ENCODE measurements around the gene RBM39.
"Not testable (repeated sequence)": the region's sequence is repeated elsewhere in the genome, so short reads cannot be mapped to it uniquely, and the experiment has no call there.

Gene RBM39

DNA sequence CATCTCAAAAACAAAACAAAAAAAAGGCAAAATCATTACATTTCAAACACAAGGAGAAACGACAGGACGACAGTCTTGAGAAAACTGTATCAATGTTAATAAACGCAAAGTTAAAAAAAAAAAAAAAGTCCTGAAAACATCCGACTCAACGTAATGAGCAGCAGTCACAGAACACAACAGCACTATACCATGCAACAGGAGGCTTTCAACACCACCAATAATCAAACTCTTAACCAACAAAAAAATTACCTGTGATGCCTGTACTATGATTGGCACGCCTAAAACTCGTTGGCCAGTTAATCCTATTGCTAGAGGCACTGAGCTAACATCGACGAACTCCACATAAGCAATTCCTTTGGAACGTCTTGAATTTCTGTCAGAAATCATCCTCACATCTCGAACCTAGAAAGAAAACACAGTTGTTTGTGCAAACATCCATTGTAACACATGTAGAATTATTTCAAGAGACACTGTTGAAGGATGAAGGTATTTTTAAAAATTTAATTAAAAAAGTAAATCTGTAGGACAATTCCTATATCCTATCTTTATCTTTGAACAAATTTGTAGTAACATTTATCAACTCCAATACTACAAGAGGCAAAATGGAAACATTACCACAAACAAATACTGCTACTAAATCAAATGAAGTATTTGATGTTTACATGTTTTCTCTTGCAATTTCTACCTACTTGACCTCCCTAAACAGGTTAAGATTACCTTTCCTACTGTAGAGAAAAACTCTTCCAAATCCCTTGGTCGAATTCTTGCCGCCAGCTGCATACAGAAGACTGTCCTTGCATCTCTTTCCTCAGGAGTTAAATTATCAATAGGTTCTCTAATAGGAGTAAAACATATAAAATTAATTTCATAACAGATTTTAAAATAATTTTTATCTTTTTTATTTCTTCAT lies 17.5 kb downstream of the RBM39 start:
- DNase-seq, result no peak

DNA sequence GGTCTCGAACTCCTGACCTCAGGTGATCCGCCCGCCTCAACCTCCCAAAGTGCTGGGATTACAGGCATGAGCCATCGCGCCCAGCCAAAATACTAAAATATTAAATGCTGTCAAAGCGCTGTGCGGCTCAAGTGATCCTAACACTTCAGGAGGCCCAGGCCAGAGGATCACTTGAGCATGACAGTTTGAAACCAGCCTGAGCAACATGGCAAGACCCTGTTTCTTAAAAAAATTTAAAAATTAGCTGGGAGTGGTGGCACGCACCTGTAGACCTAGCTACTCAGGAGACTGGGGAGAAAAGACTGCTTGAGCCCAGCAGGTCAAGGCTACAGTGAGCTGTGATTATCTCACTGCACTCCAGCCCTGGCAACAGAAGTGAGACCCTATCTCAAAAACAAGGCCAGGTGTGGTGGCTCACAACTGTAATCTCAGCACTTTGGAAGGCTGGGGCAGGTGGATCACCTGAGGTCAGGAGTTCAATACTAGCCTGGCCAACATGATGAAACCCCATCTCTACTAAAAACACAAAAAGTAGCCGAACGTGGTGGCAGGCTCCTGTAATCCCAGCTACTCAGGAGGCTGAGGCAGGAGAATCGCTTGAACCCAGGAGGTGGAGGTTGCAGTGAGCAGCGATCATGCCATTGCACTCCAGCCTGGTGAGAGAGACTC lies 18.3 kb downstream of the RBM39 start:
- not testable (repeated sequence) for DNase-seq

DNA sequence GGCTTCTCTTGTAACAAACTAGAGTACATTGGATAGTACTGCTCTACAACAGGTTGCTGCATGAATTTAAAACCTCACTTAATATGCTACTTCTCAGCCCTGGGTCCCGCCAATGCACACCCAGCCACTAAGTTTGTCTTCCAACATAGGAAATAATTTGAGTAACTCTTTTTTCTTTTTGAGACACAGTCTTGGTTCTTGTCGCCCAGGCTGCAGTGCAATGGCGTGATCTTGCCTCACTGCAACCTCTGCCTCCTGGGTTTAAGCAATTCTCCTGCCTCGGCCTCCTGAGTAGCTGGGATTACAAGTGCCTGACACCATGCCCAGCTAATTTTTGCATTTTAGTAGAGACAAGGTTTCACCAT lies 18.8 kb downstream of the RBM39 start:
- not testable (repeated sequence) for DNase-seq

DNA sequence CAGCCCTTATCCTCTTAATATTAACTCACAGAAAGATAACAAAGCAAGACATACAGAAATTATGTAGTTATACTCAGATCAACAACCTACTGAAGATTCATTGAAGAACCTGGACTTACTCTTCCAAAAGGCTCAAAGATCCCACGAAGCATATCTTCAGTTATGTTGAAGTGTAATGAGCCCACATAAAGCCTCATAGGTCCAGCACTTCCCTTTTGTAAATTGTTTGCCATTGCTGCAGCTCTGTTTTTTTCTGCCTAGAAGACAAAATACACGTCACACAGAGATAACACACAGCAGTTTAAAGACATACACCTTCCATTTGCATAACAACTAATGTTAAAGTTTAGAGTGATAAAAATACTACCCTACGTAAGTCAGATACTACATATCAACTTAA lies 20.4 kb downstream of the RBM39 start:
- no peak for DNase-seq

DNA sequence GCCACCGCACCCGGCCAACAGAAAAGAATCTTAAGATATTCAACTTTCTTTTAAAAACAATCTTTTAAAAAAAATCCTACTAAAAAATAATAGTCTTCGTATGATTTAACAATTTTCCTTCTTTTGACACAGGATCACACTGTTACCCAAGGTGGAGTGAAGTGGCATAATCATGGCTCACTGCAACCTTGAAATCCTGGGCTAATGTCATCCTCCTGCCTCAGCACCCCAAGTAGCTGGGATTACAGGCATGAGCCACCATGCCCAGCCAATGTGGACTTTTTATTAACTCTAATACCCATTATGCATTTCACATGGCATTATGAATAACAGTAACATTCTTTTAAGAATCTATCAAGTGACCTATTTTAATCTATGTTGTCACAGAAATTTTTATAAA lies 20.8 kb downstream of the RBM39 start:
- DNase-seq, result no peak

DNA sequence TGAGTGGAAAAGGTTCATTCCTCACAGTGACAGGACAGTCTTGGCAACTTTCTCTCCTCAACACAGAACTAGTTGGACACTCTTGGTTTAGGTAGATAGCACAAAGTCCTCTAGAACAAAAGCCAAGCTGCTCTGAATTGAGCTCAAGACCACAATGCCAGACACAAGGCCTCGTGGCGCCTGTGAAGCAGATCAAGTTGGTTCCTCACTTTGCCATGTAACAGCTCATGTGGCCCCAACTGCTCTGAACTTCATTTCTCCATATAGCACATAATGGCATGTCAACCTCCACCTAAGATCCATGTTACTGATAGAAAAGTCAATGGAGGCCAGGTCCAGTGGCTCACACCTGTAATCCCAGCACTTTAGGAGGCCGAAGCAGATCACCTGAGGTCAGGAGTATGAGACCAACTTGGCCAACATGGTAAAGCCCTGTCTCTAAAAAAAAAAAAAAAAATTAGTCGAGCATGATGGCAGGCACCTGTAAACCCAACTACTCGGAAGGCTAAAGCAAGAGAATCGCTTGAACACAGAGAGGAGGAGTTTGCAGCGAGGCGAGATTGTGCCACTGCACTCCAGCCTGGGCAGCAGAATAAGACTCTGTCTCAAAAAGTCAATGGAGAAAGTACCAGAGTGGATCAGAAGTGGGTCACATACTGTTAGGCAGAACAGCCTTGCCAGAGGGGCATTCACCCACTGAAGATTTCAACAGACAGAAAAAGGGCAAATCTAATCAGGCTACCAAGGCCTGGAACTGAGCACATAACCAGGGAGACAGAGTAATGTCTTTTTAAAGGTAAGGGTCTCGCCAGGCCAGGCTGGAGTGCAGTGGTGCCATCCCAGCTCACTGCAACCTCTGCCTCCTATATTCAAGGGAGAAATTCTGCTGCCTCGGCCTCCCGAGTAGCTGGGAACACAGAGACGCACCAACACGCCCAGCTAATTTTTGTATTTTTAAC lies 21.6 kb downstream of the RBM39 start:
- DNase-seq, result no peak

DNA sequence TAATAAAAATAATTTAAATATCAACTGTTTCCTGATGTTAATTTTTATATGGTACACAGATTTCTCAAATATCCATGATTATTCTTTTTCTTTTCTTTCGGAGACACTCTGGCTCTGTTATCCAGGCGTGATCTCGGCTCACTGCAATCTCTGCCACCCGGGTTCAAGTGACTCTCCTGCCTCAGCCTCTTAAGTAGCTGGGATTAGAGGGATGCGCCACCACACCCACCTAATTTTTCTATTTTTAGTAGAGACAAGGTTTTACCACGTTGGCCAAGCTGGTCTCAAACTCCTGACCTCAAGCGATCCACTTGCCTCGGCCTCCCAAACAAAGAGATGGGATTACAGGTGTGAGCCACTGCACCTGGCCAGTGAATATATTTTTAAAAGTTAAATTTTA lies 22.3 kb downstream of the RBM39 start:
- no peak for DNase-seq

DNA sequence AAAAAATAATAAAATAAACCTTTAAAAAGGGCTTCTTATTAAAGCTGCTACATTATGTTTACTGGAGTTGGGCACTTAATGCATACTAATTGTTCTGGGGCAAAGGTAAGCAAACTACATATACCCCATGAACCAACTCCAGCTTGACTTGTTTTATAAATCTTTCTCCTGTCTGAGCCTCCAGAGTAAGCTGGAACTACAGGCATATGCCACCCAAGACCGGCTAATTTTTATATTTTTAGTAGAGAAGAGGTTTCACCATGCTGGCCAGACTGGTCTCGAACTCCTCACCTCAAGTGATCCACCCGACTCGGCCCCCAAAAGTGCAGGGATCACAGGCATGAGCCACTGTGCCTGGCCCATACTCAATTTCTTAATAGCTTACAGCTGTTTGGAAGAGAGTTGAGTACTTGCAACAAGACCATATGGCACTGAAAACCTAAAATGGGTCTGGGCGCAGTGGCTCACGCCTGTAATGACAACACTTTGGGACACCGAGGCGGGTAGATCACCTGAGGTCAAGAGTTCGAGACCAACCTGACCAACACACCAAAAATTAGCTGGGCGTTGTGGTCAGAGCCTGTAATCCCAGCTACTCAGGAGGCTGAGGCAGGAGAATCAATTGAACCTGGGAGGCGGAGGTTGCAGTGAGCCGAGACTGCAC lies 23.0 kb downstream of the RBM39 start:
- DNase-seq, result no peak

DNA sequence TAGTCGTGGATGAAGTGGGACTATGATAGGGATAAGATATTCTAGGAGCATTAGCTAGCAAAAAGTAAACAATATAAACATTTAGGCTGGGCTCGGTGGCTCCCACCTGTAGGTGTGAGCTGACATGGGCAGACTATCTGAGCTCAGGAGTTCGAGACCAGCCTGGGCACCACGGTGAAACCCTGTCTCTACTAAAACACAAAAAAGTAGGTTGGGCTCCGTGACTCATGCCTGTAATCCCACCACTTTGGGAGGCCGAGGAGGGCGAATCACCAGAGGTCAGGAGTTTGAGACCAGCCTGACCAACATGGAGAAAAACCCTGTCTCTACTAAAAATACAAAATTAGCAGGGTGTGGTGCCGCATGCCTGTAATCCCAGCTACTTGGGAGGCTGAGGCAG lies 23.7 kb downstream of the RBM39 start:
- DNase-seq, result not testable (repeated sequence)

DNA sequence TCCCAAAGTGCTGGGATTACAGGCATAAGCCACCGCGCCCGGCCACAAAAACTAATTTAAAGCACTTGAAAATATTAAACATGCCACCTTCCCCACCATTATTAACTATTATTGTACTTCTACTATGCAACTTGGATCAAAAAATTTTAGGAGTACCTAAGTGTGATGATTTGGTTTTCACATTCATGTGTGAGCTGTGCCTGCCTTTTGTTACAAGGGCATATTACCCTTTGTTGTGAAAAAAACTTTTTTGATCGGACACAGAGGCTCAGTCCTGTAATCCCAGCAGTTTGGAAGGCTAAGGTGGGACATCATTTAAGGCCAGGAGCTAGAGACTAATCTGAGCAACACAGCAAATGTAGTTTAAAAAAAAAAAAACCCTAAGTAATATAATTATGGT lies 25.7 kb downstream of the RBM39 start:
- DNase-seq, result no peak

DNA sequence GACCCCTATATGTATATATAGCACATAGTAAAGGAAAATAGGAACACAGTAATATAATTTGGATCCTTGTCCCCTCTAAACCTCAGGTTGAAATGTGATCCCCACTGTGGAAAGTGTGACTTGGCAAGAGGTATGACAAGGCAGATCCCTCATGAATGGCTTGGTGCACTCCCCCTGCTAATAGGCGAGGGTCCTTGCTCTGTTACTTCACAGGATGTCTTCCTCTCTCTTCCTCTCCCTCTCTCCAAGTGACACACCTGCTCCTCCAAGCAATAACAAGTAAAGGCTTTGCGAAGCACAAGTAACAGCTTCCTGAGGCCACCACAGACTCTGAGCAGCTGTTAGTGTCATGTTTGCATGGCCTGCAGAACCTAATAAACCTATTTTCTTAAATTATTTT lies 26.4 kb downstream of the RBM39 start:
- no peak for DNase-seq

DNA sequence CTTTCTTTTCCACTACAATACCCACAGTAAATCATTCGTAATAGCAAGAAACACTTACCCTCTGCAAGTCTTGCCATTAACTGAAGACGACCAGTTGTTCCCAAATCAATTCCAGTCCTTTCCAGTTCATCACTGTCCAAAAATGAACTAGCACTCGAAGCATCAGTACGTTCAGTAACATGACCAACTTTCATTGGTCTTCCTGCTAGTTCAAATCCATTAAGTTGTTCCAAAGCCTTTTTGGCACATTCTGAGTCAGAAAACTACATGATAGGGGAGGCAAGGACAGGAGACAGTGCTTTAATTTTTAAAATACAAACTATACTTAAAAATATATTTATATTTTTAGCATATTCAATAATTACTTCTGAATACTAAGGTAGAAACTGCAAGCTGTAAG lies 27.9 kb downstream of the RBM39 start:
- DNase-seq, result no peak

DNA sequence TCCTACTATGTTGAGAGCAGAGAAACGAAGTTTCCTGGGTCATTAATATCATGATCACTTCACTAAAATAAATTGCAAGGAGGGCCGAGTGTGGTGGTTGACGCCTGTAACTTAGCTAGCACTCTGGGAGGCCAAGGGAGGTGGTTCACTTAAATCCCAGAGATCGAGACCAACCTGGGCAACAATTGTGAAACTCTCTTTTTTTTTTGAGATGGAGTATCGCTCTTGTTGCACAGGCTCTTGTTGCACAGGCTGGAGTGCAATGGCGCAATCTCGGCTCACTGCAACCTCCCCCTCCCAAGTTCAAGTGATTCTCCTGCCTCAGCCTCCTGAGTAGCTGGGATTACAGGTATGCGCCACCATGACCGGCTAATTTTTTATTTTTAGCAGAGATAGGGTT lies 28.9 kb downstream of the RBM39 start:
- DNase-seq, result not testable (repeated sequence)

DNA sequence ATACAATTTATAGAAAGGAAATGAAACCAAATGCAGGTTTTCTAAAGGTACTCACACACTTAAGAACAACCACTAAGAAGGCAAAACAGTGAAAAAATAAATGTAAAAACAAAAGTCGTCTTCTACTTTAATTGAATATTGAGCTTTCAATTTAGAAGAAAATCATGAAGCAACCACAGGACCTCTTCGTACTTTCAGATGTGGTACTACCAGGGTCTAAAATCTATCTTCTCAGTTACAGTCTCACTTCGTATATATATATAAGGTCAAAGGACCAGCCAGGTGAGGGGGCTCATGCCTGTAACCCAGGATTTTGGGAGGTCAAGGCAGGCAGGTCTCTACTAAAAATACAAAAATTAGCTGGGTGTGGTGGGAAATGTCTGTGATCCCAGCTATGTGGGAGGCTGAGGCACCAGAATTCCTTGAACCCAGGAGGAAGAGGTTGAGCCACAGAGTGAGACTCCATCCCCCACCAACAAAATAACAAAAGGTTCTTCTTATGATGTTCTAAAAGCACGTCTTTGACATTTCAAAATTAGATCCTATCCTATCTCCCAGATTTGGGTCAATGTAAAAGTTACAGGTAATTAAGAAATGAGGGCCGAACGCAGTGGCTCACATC lies 30.4 kb downstream of the RBM39 start:
- no peak for DNase-seq

DNA sequence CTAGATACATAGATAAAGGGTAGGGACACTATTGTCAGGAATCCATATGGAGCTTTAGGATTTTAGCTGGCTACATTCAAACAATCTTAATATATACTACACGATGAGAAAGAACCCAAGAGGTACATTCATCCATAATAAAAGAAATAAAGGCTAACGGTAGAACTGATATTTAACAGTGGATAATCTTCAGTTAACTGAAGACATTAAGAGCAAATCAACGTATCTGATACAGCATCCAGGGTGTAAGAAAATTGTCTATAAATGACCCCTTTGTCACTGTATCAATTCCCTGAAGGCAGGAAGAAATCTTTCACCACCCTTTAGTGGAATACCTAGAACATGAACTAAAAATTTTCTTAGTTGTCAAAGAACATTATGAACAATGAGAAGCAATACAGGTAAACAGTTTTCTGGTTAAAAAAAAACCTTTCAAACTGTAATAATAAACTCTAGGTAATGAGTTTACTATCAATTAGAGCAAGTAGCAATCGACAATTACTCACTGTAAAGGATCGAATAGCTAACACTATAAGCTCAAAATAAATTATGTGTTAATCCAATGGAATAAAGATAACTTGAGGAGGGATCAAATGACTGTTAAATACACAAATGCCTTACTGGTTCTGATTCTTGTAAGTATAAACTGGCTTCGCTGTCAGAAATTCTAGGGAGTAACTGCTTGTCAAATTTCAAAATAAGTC lies 31.0 kb downstream of the RBM39 start:
- DNase-seq, result no peak

DNA sequence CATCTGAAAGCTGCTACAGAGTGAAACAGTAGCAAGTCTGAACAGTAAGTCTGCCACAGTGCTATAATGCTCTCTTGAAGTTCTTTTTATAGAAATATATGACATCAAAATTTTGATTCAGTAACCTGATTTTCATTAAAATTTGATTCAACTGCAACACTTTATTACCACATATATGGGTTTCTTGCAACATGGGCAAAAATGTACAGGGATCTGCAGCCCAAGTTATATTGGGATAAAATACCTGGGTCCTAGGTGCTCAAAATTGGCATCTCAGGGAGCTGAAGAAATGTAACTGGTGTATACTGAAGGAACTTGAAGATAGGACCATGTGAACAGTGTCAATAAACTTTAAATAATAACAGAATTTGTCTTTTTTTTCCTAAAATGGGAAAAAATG lies 32.0 kb downstream of the RBM39 start:
- DNase-seq, result no peak

DNA sequence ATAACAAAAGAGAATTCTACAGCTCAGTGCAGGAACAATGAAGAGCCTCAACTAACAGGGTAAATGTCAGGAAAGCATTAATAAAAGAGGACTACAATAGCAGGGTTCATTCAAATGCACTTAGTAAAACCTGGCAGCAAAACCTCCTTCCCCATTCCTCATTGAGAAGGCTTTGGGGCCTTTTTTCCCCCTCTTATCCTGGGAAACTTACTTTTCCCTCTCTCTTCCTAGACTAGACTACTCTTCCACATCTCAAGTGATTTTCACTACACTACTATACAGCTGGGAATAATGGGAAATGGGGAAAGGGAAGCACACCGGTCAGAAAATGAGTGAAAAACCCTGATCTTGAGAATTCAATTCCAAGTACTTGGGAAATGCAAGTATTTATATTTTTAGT lies 32.8 kb downstream of the RBM39 start:
- no peak for DNase-seq

DNA sequence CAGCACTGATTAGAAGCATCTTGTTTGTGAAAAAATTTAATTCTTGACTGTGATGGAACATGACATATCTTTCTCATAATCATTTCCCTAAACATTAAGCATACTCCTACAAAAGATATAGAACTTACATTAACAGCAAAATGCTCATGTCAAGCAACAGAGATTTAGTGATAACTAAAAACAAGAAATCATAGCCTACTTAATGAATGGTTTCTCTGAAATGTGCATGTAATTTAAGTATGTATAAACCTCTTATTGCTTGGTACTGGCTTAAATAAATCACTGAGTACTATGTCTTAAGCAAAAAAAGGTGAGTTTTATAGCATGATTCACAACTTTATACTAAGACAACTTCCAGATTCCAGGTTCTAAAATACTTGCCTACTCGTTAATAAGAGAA lies 33.6 kb downstream of the RBM39 start:
- no peak for DNase-seq

DNA sequence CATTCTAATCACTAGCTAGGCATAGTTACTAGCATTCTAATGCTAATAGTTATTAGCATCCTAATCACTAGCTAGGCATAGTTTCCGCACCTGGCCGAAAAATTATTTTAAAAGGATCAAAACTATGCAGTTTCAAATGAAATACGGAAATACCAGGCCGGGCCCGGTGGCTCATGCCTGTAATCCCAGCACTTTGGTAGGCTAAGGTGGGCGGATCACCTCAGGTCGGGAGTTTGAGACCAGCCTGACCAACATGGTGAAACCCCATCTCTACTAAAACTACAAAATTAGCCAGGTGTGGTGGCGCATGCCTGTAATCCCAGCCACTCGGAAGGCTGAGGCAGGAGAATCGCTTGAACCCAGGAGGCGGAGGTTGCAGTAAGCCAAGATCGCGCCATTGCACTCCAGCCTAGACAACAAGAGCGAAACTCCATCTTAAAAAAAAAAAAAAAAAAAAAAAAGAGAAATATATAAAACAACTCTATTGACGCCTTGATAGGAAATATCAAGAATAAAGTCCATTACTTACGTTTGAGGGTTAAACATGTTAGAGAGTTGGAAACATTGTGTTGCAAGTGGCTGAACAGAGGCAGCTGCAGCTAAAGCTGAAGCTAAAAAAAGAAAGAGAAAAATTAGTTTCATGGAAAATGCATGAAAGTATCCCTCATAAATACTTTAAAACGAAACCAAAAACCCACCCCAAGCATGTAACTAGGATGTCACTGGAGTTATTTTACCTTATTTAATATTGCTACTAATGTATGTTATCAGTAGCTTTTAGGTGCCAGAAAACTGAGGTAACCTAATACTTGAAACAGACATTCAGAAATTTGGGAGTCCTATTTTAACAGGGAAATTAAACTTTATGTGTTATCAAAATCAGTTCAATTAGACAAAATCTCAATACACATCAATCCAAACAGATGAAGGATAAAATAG lies 35.2 kb downstream of the RBM39 start:
- DNase-seq, result not testable (repeated sequence)

DNA sequence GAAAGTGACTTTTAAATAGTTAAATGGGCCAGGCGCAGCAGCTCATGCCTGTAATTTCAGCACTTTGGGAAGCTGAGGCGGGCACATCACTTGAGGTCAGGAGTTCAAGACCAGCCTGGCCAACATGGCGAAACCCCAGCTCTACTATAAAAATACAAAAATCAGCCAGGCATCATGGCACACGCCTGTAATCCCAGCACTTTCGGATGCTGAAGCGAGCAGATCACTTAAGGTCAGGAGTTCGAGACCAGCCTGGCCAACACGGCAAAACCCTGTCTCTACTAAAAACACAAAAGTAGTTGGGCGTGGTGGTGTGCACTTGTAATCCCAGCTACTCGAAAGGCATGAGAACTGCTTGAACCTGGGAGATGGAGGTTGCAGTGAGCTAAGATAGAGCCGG lies 36.2 kb downstream of the RBM39 start:
- not testable (repeated sequence) for DNase-seq
